Osteoblast (primary cell): ENCODE results near the gene RASAL3. TPM values are rescaled to one million over a fixed set of nuclear protein-coding genes. Genes with fewer than 3 reads are reported as not detected.

Experiments
- DNase-seq: peaks from one replicate; pipeline ENCODE4 v3.0.0; 2011; ENCODE audit warnings: low spot score, mixed read lengths; ENCODE audit not compliant: insufficient read length; ENCODE audit errors: missing footprints
- H2AFZ ChIP-seq: 2 replicates; pipeline ENCODE4 v1.6.0; 2011; ENCODE audit warnings: mild to moderate bottlenecking, low read length
- H3K27ac ChIP-seq: 2 replicates; pipeline ENCODE4 v1.5.1; 2011; ENCODE audit warnings: mild to moderate bottlenecking, low read depth, low read length, moderate library complexity
- H3K27me3 ChIP-seq: 2 replicates; pipeline ENCODE4 v1.6.0; 2012; ENCODE audit warnings: mild to moderate bottlenecking, control low read depth, inconsistent platforms, low read length, moderate library complexity; ENCODE audit not compliant: insufficient read depth
- H3K36me3 ChIP-seq: 2 replicates; pipeline ENCODE4 v1.5.1; 2011; ENCODE audit warnings: mild to moderate bottlenecking, low read length, control low read depth, moderate library complexity; ENCODE audit not compliant: insufficient read depth
- H3K4me1 ChIP-seq: 2 replicates; pipeline ENCODE4 v1.5.1; 2011; ENCODE audit warnings: mild to moderate bottlenecking, low read length, control low read depth, moderate library complexity; ENCODE audit not compliant: insufficient read depth
- H3K4me2 ChIP-seq: 2 replicates; pipeline ENCODE4 v1.6.0; 2011; ENCODE audit warnings: mild to moderate bottlenecking, low read length; ENCODE audit not compliant: insufficient read depth
- H3K4me3 ChIP-seq: fragments of 200-600 bp; sonication (generic); 3 replicates; pipeline ENCODE4 v1.5.1; 2012; ENCODE audit warnings: mild to moderate bottlenecking, low read length, inconsistent platforms; ENCODE audit not compliant: insufficient read depth
- H3K79me2 ChIP-seq: 2 replicates; pipeline ENCODE4 v1.6.0; 2012; ENCODE audit warnings: mild to moderate bottlenecking, low read length, control low read depth, inconsistent platforms; ENCODE audit not compliant: insufficient read depth
- H3K9me3 ChIP-seq: 2 replicates; pipeline ENCODE4 v1.5.1; 2011; ENCODE audit warnings: low read depth, low read length, control low read depth
- H4K20me1 ChIP-seq: 2 replicates; pipeline ENCODE4 v1.6.0; 2012; ENCODE audit warnings: mild to moderate bottlenecking, low read length, control low read depth; ENCODE audit not compliant: insufficient read depth
- total RNA-seq: library from RNA; depleted of rRNA; stranded (reverse); fragments of >200 nt; gene quantifications from 2 replicates; pipeline ENCODE4 v1.2.3, GENCODE V29; 2012
- TF ChIP-seq, protein P1 (sequence below): IDR thresholded peaks from 2 replicates; pipeline ENCODE4 v1.5.1; 2011; ENCODE audit warnings: mild to moderate bottlenecking, low read depth, low read length, moderate library complexity; ENCODE audit errors: extremely low read depth

RASAL3 gene
- total RNA-seq, 1 donor: under 0.01 TPM

DNA sequence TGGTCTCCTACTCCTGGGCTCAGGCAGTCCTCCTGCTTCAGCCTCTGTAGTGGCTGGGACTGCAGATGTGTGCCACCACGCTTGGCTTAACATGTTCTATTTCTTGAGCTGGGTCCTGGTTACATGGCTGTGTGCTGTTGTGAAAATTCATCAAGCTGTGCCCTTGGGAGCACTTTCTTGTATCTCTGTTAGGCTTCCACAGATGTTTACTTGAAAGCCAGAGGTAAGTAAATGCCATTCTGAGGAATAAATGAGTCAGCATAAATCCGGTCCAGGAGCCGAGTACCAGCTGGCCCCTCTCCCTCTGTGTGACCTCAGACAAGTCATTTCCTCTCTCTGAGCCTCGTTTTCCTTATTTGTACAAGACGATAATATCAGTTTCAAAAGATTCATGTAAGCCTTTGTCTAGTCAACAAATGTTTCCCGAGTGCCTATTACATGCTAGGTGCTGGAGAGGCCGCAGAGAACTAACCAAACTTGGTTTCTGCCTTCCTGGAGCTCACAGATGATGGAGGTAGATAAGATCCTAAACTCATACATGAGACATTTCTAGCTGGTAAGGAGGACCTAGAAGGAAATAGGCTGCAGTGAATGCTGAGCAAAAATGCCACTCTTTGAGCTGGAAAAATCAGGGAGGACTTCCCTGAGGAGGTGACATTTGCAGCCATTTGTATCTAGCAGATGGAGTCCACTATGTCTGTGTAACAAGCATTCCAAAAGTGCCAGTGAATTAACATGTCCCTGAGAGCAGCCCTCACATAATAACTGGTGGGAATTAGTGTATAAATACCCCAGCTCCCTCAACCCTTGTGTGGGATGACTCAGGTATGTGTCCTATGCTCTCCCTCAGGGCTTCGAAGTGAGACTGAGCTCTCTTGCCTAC is 2.7 kb upstream of the RASAL3 start:
- Histone ChIP-seq H3K27me3 (peaks cover 20% of the 10 kb centered on the region), H3K36me3 (no peaks in the 10 kb centered on the region), H3K4me3 (no peak overlapping the region), H3K9me3 (no peaks in the 10 kb centered on the region), H2AFZ (no peak overlapping the region), H3K27ac (no peak overlapping the region), H3K79me2 (no peaks in the 10 kb centered on the region), H4K20me1 (no peaks in the 10 kb centered on the region), H3K4me1 (peaks cover 6% of the 10 kb centered on the region), H3K4me2 (no peak overlapping the region)
- TF ChIP-seq, protein P1, sequence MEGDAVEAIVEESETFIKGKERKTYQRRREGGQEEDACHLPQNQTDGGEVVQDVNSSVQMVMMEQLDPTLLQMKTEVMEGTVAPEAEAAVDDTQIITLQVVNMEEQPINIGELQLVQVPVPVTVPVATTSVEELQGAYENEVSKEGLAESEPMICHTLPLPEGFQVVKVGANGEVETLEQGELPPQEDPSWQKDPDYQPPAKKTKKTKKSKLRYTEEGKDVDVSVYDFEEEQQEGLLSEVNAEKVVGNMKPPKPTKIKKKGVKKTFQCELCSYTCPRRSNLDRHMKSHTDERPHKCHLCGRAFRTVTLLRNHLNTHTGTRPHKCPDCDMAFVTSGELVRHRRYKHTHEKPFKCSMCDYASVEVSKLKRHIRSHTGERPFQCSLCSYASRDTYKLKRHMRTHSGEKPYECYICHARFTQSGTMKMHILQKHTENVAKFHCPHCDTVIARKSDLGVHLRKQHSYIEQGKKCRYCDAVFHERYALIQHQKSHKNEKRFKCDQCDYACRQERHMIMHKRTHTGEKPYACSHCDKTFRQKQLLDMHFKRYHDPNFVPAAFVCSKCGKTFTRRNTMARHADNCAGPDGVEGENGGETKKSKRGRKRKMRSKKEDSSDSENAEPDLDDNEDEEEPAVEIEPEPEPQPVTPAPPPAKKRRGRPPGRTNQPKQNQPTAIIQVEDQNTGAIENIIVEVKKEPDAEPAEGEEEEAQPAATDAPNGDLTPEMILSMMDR: no peak
- DNase-seq: peak; percentile 81

DNA sequence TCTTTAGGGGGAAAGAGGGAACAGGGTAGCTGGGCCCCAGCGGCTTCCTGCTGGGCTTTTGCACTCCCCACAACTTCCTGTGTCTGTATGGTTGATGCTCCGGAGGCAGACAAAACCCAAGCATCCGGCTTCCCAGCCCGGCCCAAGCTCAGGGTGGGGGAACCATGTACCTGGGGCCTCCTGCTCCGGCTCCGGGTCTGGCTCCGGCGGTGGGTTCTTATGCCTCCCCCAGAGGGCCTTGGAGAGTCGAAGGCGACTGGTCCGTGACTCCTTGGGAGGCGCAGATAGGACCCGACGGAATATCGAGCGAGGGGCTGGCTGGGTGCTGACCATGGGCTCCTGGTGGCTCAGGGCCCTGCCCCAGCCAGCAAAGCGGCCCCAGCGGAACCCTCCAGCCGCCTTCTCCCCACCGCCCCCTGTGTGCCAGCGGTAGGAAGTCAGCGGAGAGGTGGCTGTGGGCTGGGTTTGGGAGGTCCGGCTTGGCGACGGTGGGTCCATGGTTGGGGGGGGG is 428 bp downstream of the RASAL3 start:
- peaks cover 23% of the 10 kb centered on the region for H3K27me3 ChIP-seq
- no peak overlapping the region for H3K4me3 ChIP-seq
- no peak overlapping the region for H2AFZ ChIP-seq
- no peaks in the 10 kb centered on the region for H3K36me3 ChIP-seq
- no peaks in the 10 kb centered on the region for H3K9me3 ChIP-seq
- H3K27ac ChIP-seq: no peak overlapping the region
- DNase-seq: no peak
- TF ChIP-seq, protein P1: no peak
- H3K4me2 ChIP-seq: no peak overlapping the region
- H3K79me2 ChIP-seq: no peaks in the 10 kb centered on the region
- H4K20me1 ChIP-seq: no peaks in the 10 kb centered on the region
- peaks cover 6% of the 10 kb centered on the region for H3K4me1 ChIP-seq

DNA sequence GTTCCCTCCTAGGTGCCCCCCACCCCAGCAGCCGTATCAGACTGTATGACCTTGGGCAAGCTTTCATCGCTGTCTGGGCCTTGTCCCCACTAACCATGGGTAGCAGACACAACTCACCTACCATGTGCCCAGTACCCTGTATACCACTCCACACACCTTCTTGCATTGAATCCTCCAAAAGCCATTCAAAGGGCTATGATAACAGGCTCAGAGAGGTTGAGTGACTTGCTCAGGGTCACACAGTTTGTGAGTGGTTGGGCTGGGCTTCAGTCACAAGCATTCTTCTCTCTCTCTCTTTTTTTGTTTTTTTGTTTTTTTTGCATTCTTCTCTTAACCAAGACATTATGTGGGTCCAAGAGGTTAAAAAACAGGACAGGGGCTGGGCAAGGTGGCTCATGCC is 2.6 kb downstream of the RASAL3 start:
- peak; percentile 61 for DNase-seq
- Histone ChIP-seq H3K9me3 (no peaks in the 10 kb centered on the region), H3K27ac (no peak overlapping the region), H2AFZ (no peak overlapping the region), H3K36me3 (no peaks in the 10 kb centered on the region), H3K4me2 (no peak overlapping the region), H3K27me3 (peaks cover 29% of the 10 kb centered on the region), H3K79me2 (no peaks in the 10 kb centered on the region), H3K4me1 (peaks cover under 1% of the 10 kb centered on the region), H4K20me1 (no peaks in the 10 kb centered on the region), H3K4me3 (no peak overlapping the region)
- TF ChIP-seq, protein P1: no peak
